HEK293 (cell line): ENCODE measurements around the gene GNB3.

ENCODE experiments used
- CTCF ChIP-seq: fragments of 450-650 bp; formaldehyde crosslinking; IDR thresholded peaks from 2 replicates; pipeline ENCODE4 v1.5.1; 2016; ENCODE audit warnings: missing biosample characterization, missing genetic modification characterization
- KLF1 ChIP-seq: fragments of 450-650 bp; formaldehyde crosslinking; IDR thresholded peaks from 2 replicates; pipeline ENCODE4 v1.5.1; 2016; ENCODE audit warnings: missing biosample characterization, missing genetic modification characterization
- KLF9 ChIP-seq: fragments of 450-650 bp; formaldehyde crosslinking; IDR thresholded peaks from 2 replicates; pipeline ENCODE4 v1.5.1; 2016; ENCODE audit warnings: missing biosample characterization, missing genetic modification characterization, low read depth
- RBAK ChIP-seq: fragments of 450-650 bp; formaldehyde crosslinking; IDR thresholded peaks from 2 replicates; pipeline ENCODE4 v1.5.1; 2016; ENCODE audit warnings: missing biosample characterization, missing genetic modification characterization
- SP2 ChIP-seq: fragments of 450-650 bp; formaldehyde crosslinking; IDR thresholded peaks from 2 replicates; pipeline ENCODE4 v1.5.1; 2016; ENCODE audit warnings: missing biosample characterization, missing genetic modification characterization
- ZFP3 ChIP-seq: fragments of 450-650 bp; formaldehyde crosslinking; IDR thresholded peaks from 2 replicates; pipeline ENCODE4 v1.5.1; 2016; ENCODE audit warnings: low read depth, missing biosample characterization, missing genetic modification characterization
- ZNF473 ChIP-seq: fragments of 450-650 bp; formaldehyde crosslinking; IDR thresholded peaks from 2 replicates; pipeline ENCODE4 v1.5.1; 2017; ENCODE audit warnings: missing biosample characterization, missing genetic modification characterization
- ZNF501 ChIP-seq: fragments of 450-650 bp; formaldehyde crosslinking; IDR thresholded peaks from 2 replicates; pipeline ENCODE4 v1.5.1; 2016; ENCODE audit warnings: missing biosample characterization, missing genetic modification characterization

- TF ChIP-seq SP2 (tag by site-specific recombination), result peak; percentile 80
- peak; percentile 70; the same call in 1 of the 2 replicates for TF ChIP-seq KLF9
- peak; percentile 59 for TF ChIP-seq KLF1 (tag by site-specific recombination)
- 0 out of 2 replicates have a peak, but pooled peaks have one; percentile 25 for TF ChIP-seq RBAK (tag by site-specific recombination)
- TF ChIP-seq ZNF501 (tag by site-specific recombination), result no peak
- no peak for TF ChIP-seq CTCF
- no peak for TF ChIP-seq ZNF473 (tag by site-specific recombination)
- TF ChIP-seq ZFP3 (tag by site-specific recombination), result no peak
Observed at GRCh38 chr12:6828781-6829535, 11.8 kb upstream of the GNB3 start.
